Fibroblast of skin of left biceps (primary cell): ENCODE measurements around the gene SPAG9.

ENCODE experiments used
- DNase-seq, 2 experiments: peaks; one replicate each; pipeline ENCODE4 v3.0.0-alpha.2; 2013; ENCODE audit warnings: low read depth in 2 of 2

The SPAG9 gene

DNA sequence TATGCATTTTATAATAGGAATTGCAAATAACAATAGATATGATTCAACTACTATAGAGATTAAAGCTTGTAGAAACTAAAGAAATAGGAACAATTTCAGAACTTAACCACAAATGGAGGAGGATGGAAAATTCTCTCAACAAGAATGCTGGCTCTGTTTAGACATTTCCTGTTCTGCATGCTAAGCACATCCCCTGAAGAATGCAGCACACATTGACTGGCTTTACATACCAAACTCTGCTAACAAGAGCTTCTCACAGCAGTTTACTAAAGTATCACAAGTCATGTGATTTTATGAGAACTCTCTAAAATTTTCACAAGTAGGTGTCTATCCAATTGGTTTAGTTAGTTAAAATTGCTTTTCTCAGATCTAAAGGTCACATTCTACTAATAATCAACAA lies 85.2 kb downstream of the SPAG9 start:
- peak; percentile 82 to 83 for DNase-seq

DNA sequence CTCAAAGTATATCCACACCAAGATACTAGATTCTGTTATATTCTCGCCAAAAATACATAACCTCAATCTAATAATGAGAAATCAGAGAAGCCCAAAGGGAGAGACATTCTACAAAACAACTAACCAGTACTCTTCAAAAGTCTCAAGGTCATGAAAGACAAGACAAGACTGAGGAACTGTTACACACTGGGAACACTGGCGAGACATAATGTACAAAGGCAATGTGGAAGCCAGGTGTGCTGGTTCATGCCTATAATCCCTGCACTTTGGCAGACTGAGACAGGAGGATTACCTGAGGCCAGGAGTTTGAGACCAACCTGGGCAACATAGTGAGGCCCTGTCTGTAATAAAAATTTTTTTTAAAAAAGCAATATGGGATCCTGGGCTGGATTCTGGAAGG lies 85.9 kb downstream of the SPAG9 start:
- DNase-seq: no peak

DNA sequence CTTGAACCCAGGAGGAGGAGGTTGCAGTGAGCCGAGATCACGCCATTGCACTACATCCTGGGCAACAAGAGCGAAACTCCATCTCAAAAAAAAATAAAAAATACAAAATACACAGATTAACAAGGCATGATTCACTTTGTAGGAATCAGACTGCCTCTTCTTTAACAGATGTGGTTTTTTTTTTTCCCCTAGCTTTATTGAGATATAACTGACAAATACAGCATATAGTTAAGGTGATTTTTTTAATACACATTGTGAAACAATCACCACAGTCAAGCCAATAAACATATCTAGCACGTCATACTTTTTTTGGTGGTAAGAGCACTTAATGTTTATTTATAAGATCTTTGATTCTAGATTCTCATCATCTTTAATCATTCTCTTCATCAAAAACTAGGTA lies 87.8 kb downstream of the SPAG9 start:
- DNase-seq: no peak

DNA sequence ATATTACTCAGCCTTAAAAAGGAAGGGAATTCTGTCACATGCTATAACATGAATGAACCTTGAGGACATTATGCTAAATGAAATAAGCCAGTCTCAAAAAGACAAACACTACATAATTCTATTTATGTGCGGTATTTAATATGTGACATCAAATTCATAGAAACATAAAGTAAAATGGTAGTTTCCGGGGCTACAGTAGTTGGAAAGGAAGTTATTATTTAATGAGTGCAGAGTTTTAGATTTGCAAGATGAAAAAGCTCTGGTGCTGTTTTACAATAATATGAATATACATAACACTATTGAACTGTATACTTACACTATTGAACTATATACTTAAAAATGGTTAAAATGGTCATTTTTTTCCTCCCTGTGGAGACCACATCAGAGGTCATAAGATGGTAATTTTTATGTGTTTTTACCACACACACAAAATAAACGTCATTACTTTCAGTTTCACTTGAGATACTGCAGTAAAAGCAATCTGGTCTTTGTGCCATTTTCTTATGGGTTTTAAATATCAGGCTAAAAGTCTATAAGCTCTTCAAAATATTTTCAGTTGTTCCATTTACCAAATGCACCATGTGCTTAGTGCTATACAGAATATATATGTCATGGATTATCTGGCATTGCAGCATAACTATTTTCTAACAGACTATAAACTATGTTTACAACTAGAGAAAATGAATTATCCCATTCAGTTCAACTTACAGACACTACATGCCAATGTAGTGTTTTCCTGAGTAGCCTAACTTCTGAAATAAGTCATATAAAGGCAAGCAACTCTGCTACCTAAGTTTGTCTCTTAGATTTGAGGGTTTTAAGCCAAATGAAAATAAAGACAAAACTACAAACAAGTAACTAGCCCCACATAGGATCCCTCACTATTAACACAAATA lies 90.9 kb downstream of the SPAG9 start:
- DNase-seq: no peak

DNA sequence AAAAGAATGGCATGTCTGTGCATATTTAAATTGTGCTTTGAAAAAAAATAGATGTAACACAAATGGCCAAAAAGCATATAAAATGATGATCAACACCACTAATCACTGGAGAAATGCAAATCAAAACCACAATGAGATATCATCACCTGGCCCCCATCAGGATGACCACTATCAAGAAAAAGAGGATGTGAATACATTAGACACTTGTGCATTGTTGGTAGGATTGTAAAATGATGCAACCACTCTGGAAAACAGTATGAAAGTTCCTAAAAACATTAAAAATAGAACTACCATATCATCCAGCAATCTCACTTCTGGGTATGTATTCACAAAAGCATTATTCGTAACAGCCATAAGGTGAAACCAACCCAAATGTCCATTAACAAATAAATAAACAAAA lies 91.5 kb downstream of the SPAG9 start:
- no peak for DNase-seq

DNA sequence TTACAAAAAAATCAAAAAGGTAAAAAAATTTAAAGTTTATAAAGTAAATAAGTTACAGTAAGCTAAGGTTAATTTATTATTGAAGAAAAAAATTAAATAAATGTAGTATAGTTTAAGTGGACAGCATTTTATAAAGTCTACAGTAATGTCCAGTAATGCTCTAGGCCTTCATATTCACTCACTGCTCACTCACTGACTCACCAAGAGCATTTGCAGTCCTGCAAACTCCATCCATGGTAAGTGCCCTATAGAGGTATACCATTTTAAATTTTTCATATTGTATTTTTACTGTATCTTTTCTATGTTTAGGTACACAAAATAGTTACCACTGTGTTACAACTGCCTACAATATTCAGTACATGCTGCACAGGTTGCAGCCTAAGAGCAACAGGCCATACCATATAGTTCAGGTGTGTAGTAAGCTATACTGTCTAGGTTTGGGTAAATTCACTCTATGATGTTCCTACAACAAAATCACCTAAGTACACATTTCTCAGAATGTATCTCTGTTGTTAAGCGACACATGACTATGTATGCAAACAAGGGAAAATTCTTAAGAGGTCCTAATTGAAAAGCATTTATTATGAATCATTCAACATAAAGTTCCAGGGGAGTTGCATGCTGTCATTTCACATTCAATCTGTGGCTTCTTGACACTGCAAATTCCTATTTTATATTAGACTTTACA lies 92.3 kb downstream of the SPAG9 start:
- no peak for DNase-seq

DNA sequence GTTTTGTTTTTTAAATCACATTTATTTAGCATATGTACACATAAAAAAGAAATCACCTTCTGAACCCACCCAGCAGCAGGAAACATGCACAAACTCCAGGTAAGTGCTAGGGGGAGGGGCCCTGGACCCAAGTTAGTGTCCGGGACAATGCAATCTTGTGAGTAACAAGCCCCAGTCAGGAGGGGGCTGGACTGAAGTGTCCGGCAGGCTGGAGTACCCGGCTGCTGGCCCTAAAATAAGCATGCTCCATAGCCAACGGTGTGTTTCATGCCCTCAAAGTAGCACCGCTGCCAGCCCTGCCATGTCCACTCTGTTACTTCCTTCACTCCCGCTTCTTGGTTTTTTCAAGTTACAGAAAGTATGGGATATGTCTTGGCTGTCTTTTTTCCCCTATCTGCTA lies 102.1 kb downstream of the SPAG9 start:
- no peak for DNase-seq

DNA sequence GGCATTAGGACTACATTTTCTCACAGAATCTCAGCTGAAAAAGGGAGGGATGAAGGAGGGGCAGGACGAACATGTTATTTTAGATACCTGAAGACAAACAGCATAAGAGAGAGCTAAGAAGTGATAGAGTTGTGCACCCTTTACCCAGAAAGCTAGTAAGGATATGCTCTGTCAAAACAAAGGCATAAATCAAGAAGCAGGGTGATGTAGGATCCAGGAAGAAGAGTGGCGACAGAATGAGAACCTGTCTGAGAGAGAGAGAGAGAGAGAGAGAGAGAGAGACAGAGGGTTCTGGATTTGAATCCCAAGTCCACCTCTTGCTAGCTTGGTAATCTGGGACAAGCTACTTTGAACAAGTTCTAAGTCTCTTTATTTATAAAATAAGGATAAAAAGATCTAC lies 103.4 kb downstream of the SPAG9 start:
- DNase-seq: no peak

DNA sequence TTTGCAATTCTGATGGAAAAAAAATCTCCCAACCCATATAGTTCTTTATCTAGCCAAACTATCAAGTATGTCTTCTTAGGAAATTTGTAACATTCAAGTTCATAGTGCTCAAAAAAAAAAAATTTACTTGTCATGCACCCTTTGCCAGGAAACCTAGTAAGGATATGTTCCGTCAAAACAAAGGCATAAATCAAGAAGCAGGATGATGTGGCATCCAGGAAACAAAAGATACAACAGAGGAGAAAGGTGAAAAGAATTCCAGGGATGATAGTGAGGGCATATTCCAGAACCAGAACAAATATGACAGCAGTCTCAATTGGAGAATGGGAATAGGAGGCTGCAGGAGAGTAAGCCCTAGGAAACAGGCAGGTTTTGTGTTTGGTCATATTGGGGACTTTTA lies 104.6 kb downstream of the SPAG9 start:
- no peak for DNase-seq

DNA sequence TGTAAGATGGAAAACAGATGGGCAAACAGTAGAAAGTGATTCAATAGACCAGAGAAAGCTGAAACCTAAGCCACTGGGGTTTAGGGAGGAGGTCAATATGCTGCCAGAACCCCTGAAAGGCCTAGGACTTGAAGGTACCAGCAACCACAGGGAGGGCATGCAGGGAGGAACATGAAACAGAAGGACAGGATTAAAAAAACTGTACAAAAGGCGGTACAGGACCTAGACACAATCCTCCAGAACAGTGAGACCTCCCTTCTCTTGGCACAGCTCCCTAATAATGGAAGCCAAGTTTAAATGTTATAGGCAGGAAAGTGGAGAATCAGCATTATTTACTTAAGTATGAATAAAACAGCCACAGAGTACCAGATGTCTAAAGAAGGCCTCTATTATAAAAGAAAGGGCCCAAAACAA lies 105.5 kb downstream of the SPAG9 start:
- DNase-seq: peak; percentile 25 to 34

DNA sequence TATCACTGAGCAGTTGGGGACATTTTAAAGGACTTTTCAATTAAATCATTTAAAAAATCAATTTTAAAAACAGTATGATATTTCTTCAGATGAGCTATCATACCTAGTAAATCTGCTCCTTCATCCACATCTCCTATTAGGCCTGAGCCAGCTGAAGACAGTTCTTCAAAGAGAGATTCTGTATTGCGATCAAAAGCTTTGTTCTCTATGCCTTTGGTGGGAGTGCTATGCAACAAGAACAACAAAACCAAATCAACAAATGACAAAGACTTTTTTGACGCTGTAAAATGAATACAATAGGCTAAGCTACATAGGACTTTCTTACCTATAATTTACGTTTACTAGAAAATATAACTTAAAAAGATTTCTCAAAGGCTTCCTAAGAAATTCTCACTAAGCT lies 106.5 kb downstream of the SPAG9 start:
- no peak for DNase-seq

DNA sequence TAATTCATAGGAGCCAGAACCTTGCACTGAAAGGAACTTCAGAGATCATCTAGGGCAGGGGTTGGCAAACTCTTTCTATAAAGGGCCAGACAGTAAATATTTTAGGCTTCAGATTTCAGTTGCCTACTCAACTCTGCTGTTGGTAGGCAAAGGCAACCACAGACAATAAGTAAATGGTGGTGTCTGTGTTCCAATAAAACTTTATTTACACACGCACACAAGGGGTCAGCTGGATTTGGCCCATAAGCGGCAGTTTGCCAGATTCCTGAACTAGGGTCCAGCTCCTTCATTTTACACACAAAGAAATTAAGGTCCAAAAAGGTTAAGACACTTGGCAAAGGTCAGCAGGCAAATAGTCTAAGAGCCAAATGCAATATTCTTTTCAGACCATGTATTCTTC lies 107.3 kb downstream of the SPAG9 start:
- no peak for DNase-seq

DNA sequence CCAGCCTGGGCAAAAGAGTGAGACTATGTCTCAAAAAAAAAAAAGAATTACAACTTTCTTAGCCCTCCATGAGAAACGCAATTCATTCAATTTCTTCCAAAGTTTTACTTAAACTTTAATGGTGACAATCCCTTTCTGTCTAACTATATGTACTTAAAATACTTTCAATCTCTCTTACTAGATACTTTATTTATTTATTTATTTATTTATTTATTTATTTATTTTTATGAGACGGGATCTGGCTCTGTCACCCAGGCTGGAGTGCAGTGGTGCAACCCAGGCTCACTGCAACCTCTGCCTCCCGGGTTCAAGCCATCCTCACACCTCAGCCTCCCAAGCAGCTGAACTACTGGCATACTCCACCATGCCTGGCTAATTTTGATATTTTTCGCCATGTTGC lies 108.1 kb downstream of the SPAG9 start:
- no peak for DNase-seq

DNA sequence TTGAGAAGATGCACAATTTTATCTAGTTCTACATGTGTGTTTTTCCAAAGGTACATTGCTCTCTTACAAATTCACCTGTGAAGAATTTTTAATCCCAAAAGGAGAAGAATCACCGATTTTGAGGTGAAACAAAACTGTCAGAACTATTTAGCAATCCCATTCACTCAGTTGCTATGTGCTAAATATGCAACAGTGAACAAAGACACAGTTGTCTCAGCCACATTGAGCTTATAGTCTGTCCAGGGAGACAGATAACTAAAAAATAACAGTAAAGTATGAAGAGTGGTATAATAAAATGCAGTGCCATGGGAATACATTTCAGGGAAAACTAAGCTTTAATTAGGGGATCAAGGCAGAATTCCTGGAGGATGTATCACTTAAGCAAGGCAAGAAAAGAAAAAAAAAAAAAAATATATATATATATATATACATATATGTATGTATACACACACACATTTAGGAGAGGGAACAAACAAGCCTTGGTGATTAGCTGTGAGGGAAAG lies 110.4 kb downstream of the SPAG9 start:
- peak in 1 of 2 experiments; percentile 28 for DNase-seq

DNA sequence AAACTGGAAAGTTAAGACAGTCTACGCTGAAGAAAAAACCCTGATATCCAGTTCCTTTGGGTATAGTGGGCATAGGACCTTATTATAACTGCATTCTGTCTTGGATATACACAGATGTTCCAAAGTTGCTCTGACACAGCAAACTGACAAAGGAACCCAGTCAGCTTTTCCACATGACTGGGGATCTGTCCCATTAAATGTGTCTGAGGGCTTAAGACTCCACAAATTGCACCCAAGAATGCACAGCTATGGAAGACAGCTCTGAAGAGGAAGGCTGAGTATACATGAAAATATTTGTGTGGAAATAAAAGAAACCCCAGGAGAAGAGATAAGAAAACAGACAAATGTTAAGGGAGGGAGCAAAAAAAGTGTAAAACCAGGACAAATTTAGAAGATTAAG lies 114.1 kb downstream of the SPAG9 start:
- DNase-seq: no peak

DNA sequence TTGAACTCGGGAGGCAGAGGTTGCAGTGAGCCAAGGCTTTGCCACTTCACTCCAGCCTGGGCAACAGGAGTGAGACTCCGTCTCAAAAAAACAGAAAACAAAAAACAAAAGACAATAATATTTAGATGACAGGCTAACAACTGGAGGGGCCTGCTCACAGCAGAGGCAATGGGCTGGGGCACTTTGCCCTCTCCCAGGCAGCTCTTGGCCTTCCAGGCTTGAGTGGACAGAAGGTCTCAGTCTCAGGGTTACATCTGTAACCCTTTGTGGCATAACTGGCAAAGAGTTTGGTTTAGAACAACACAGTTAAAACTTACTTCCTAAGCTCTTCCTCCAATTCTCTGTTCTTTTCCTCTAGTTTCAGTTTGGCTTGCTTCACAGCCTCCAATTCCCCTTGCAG lies 114.9 kb downstream of the SPAG9 start:
- no peak for DNase-seq

DNA sequence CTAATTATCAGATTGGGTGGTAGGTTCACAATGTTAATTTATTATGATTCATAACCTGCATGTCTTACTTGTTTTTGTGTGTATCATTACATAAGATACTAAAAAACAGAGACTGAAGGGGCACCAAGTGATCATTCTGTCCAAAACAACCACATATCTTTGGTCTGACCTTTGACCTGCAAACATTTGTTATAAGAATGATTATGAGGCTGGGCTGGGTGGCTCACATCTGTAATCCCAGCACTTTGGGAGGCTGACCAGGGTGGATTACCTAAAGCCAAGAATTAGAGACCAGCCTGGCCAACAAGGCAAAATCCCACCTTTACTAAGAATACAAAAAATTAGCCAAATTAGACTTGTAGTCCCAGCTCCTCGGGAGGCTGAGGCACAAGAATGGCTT lies 116.4 kb downstream of the SPAG9 start:
- no peak for DNase-seq

DNA sequence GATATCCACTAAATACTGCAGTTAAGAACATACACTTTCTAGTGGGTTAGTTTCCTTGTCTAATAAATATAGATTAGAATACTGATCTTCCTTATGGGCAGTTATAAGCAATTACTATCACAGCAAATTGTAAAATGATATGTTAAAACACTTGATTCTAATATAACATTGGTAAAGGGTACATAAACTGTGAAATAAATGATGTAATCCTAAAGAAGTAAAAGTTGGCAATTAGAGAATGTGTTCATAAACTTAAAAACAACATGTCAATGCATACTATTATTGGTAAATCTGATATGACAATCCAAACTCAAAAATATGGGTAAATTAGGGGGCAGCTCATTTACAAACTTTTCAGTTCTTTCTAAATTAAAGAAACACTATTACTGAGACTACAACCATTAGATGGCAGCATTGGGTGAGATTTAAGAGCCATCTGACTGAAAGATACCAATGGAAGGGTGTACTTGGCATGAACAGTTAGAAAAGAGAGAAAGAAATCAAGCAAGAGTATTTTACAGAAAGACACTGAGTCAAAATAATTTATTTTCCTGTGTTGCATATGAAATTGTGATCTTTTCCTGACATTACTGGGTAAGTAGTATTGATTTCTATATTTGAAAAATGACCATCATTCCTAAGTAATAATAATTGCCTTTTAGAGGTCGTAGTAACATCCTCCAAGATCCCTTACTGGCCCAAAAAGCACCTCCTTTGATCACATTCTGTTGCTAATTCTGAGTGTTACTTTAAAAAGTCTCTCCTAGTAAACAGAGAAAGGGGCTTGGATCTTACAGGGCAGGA lies 119.6 kb downstream of the SPAG9 start:
- DNase-seq: peak; percentile 46 to 49

DNA sequence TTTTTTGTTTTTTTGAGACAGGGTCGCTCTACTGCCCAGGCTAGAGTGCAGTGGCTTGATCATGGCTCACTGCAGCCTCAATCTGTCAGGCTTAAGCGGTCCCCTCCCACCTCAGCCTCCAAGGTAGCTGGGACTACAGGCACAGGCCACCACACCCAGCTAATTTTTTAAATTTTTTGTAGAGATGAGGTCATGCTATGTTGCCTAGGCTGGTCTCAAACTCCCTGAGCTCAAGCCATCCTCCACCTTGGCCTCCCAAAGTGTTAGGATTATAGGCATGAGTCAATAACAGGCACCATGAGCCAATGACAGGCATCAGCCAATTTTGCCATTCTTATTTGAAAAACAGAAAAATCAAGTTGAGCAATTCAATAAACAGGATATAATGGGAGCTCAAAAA lies 125.0 kb downstream of the SPAG9 start:
- DNase-seq: no peak

DNA sequence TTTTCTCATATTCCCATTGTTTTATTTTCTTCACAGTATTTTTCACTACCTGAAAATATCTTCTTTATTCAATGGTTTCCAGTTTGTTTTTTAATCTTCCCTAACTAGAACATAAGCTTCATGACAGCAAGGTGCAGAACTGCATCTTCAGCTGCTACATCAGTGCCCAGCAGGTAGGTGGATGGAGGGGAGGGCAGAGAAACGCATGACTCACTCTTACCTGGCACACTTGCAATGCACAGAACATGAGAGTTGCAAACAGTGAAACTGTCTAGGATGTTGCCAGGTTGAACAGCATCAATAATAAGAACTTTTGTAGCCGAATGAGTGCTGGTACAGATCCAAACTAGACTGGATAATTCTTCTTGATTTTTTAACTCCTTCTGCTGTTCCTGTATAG lies 127.1 kb downstream of the SPAG9 start:
- DNase-seq: no peak

DNA sequence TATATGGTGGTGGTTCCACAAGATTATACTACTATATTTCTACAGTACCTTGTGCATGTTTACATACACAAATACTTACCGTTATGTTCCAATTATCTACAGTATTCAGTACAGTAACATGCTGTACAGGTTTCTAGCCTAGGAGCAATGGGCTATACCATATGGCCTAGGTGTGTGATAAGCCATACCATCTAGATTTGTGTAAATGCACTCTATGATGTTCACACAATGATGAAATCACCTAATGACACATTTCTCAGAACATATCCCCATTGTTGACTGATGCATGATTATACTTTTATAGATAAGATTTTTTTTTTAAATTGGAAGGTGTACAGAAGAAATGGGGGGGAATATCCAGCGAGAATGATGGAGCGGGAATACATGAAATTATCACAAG lies 131.5 kb downstream of the SPAG9 start:
- DNase-seq: no peak

DNA sequence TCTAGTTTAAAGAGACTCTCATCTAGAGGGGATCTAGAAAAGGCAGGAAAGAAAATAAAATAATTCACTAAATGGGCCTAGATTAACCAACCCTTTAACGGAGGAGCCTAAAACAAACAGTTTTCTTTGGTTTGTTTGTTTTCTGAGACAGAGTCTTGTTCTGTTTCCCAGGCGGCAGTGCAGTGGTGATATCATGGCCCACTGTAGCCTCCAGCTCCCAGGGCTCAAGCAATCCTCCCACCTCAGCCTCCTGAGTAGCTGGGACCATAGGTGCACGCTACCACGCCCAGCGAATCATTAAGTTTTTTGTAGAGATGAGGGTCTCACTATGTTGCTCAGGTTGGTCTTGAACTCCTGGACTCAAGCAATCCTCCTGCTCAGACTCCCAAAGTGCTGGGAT lies 132.2 kb downstream of the SPAG9 start:
- DNase-seq: no peak
